HG03439 (cell line): ENCODE measurements around the gene STRIT1.
"Not testable (repeated sequence)": the region's sequence is repeated elsewhere in the genome, so short reads cannot be mapped to it uniquely, and the experiment has no call there.

ENCODE experiments used
- ATAC-seq: cut with Tn5 transposase; IDR thresholded peaks from one replicate; pipeline ENCODE4 v1.9.1; 2021; ENCODE audit warnings: mild to moderate bottlenecking, moderate library complexity; ENCODE audit not compliant: unreplicated experiment

STRIT1 gene

DNA sequence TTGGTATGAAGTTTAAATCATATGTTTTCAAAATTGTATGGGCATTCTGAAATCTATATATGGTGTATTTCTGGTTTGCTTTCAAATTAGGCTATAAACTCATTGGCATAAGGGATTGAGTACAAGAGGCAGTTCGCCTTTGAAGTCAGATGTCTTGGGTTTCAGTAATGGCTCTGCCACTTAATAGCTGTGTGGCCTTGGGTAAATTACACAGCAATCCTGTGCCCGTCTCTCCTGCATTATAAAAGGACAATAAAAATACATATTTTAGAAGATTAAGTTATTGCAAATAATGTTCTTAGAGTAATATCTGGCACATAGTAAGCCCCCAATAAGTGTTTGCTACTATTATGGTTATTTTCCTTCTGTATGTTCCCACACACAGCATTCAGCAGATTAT is 20.4 kb upstream of the STRIT1 start:
- ATAC-seq, result no peak

DNA sequence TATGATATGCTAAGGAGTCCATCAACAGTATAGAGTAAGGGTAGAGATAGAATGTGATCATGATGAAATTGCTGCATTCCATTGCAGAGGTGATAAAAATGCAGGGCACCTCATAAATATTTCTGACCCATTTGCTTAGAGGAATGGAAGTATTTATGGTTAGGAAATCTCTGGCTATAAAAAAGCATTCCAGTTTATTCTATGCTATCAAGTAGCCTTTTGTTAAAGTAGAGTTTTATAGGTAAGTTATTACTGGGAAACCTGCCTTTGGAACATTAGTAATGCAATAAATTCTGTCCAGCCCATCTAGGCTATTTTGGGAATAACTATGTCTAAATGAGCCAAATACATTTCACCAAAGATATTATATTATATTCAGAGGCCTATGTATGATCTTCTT is 19.8 kb upstream of the STRIT1 start:
- ATAC-seq, result no peak

DNA sequence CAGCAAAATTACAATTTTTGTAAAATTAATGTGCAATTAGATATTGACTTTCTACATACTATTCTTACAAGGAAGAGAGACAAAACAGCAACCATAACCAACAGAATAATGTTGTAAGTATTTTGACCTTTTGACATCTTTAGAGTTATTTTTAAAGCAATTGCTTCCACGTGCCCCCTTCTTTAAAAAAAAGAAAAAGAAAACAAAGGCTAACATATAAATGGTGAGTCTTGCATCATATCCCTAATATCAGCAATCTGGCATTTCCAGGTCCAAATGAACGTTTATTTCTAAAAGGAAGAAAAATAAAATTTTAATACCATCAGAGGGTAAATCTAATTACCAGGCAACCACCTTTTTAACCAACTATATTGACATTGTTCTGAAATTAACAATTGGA is 19.3 kb upstream of the STRIT1 start:
- ATAC-seq, result no peak

DNA sequence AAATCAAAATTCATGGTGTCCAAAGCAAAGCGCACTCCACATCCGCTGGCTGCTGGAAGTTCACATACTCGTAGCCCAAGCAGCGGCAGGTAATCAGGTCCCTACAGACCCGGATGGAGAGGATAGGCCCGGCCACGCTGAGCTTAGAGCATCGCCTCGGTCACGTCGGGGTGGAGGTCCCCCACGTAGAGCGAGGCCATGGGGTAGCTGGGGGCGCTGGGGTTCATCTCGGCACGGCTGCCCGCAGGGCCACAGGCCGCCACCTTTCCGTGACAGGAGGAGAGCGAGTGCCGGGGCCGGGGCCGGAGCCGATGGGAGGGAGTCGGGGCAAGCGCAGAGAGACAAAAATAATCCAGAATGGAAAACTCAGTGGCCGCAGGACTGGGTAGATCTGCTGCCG is 16.1 kb upstream of the STRIT1 start:
- ATAC-seq, result no peak

DNA sequence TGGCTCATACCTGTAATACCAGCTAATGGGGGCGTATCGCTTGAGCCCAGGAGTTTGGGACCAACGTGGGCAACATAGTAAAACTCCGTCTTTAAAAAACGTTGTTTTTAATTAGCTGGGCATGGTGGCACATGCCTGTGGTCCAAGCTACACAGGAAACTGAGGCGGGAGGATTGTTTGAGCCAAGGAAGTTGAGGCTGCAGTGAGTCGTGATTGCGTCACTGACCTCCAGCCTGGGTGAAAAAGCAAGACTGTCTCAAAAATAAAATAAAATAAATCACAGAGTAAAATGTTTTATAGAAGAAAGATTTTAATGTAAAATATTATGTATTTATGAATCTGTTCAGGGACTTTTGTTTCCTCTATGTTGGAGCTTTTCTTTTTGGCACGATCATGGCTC is 15.3 kb upstream of the STRIT1 start:
- no peak for ATAC-seq

DNA sequence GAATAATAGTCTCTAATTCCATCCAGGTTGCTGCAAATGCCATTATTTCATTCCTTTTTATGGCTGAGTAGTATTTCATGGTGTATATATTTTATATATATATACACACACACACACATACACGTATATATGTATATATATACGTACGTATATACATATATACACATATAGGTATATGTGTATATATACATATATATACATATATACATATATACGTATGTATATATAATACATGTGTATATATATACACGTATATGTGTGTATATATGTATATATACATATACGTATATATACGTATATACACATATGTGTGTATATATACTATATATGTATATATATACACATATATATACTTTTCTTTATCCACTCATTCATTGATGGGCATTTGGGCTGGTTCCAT is 13.7 kb upstream of the STRIT1 start:
- ATAC-seq, result no peak

DNA sequence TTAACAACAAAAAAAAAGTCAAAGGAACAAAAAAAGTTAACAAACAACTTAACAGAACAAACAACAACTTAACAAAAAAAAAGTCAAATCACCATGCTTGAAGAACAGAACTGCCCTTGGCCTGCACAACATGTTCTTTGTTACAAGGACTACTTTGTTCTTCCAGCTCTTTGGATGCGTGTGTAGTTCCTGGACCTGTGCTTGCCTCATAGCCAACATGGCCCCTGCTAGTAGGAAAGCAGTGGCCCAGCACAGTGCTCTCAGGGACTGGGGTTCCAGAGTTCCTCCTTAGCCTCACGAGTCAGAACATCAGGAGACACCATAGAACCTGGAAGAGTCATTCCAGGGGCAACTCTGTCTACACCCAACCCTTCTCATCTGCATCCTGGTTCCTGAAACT is 10.9 kb upstream of the STRIT1 start:
- no peak for ATAC-seq

DNA sequence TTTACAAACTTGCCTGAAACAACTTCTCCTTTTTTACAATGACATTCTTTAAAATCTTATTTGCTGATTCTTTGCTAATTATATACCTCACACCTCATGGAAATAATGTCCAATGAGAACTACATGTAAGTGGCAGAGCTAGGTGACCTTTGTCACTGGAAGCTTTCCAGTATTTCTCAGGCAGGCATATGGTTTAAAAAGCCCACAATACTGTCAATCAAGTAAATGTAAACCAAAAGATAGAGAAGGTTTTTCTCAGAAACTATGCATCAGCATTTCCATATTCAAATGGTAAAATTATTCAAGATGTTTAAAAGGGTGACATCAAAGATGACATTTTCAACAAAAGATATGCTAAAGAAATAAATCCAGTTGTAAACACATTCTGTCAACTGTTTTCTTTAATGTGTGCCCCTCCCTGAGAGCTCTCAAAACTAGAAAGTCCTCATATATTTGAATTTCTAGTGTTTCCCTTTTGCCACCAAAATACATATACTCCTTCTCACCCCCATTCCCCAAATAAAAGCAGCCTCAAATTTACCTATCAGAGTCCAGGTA is 10.1 kb upstream of the STRIT1 start:
- ATAC-seq, result no peak

DNA sequence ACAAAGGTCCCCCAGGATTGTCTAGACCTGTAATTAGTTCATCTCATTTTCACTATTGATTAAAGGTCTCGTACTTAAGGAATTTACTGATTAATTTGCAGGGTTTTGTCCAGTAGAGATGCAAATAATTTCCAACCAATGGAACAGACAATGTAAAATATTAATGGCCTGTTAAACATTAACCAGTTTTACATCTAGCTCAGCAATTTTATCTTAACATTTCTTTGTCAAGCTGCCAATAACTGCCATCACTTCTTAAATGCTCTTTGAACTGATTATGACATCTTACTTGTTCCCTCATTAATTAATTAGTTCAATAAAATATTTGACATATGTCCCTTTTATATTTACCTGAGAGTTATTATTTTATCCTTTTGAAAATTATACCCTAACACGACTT is 9.4 kb upstream of the STRIT1 start:
- ATAC-seq, result no peak

DNA sequence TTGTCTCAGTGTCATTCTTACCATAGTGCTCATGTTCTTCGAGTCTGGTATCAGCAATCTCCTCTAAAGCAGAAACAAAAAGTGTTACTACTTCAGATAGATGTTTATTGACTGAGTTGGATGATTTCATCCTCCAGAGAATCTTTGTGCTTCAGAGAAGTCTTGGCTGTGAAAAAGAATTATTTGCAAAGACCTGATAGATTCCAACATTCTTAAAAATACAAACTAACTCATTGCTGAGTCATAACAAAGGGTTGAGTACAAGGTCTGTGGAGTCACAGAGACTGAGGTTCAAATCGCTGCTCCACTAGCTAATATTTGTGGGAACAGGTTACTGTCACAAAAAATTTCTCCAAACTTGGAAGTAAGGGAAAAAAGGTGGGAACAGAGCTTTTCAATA is 9.0 kb upstream of the STRIT1 start:
- ATAC-seq, result no peak

DNA sequence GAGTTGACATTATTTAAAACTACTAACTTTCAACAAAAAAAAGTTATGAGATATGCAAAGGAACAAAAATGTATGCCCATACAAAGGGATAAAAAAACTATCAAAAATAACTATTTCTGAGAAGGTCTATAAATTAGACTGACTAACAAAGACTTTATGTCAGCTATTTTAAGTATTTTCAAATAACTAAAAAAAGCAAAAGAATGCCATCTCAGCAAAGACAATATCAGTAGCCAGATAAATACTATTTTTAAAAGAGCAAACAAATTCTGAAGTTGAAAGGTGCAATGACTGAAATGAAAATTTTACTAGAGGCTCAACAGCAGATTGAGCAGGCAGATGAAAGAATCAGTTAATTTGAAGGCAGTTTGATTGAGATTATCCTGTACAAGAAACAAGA is 3.6 kb upstream of the STRIT1 start:
- no peak for ATAC-seq

DNA sequence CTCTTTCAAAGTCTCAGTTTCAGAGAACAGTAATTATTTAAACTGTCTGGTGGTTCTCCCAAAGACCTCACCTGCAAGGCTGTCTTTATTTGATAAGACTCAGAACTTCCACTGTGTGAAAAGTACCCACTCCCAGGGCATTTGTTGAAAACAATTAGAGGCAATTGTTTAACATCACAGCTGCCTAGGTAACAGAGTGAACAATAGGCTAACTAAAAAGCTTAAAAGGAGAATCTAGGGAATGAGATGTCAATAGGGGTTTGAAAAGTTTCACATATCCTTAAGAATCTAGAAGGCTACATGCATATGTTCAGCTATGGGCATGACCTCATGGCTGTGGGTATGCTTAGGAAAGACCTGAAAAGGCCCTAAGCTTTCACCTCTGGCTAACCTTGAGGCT is 2.9 kb upstream of the STRIT1 start:
- no peak for ATAC-seq

DNA sequence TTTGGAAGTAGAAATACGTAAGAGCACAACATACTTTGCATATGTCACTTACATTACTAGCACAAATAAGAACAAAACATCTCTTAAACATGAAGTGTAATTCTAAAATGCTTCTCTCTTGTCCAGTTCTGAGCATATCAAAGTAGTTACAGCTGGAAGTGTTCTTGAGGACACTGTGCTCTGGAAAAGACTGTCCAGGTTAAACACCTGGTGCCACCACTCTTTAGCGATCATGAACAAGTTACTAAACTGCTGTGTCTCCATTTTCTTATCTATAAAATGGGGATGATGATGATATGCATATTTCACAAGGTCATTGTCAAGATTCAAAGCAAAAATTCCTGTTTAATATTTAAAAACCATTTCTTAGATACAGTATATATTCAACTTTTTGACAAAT is 790 bp downstream of the STRIT1 start:
- no peak for ATAC-seq

DNA sequence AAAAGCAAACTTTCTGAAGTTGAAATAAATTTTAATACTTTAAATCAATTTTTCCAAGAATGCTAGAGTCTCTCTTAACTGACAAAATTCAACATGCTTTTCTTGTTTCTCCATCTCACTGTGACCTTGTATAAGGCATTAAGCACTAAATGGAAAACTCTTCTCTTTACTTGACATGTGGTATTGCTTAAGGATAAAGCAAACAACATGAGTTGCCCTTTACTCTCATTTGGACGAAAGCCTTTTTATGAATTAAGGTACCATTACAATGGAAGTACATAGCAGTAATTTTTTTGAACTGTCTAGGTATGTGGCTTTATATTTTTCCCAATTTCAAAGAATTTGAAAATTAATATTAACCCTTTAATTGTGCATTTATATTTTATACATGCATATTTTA is 1.4 kb downstream of the STRIT1 start:
- no peak for ATAC-seq

DNA sequence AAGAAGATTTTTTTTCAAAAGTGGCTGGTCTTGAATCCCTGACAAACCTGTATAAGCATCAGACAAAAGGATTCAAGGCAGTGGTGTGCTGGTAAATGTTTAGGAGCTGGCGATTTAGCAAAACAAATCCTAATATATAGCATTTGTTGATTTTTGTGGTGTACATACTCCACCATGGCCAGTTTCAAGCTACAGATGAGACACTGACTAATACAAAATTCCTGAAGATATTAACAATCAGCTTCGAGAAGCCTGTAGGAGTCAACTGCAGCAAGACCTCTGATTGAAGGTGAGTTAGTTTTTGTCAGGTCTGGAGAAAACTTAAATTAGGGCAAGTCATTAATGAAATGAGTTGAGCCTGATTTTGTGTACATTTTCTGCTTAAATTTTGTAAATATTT is 6.7 kb downstream of the STRIT1 start:
- ATAC-seq, result no peak

DNA sequence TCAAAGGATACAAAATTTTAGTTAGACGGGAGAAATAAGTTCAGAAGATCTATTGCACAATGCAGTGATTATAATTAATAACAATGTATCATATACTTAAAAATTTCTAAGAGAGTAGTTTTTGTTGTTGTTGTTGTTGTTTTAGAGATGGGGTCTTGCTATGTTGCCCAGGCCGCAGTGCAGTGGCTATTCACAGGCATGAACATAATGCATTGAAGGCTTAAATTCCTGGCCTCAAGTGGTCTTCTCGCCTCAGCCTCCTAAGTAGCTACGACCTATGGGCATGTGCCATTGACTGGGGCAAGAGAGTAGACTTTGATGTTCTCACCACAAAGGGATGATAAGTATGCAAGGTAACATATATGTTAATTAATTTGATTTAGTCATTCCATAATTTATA is 7.5 kb downstream of the STRIT1 start:
- ATAC-seq, result no peak

DNA sequence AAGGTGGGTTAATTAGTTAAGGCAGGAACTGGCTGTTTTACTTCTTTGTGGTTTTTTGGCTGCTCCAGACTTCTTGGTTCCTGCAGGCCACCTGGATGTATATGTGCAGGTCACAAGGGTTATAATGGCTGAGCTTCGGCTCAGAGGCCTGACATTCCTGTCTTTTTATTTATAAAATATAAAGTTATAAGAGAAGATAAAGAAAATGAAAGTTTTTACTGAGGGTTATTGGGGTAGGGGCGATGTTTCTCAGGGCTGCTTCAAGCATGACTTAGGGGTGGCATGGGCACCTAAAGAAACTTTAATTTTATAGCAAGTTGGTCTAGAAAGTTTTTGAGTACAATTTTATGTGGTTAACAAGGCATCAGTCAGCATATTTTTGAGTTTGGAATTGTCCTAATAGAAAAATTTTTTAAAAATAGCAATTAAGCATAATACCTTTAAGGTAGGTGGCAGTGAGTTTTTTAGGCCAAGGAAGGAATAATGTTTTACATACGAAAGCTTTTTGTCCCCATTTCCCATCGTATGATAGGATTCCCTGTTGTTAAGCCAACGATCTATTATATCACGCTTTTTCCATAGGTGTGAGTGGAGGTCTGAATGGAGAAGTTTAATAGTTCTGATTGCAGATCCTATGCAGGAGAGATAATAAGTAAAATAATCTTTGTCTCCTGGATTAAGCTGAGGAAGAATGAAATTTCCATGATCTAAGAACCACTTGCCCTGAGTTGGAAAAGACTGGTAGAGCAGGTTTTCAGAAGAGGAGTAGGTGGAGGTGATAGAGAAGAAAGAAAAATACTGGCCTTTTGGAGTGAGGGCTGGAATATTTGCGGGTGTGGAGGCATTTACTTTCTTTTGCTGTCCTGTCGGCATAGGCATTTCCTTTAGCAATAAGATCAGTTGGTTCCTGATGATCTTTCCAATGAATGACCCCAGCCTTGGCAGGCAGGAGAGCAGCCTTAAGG is 10.1 kb downstream of the STRIT1 start:
- no peak for ATAC-seq

DNA sequence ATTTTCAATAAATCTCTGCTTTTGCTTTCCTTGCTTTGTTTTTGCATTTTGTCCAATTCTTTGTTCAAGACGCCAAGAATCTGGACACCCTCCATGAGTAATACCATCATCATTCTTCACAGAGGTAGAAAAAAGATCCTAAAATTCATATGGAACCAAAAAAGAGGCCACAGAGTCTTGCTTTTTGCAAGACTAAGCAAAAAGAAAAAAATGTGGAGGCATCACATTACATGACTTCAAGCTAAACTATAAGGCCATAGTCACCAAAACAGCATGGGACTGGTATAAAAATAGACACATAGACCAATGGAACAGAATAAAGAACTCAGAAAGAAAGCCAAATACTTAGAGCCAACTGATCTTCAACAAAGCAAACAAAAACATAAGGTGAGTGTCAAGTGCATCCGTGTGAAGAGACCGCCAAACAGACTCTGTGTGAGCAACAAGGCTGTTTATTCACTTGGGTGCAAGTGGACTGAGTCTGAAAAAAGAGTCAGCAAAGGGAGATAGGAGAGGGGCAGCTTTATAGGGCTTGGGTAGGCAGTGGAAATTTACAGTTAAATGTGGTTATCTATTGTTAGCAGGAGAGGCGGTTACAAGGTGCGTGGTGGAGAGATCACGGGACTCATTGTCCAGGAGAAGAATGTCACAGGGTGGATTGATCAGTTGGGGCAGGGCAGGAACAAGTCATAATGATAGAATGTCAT is 10.9 kb downstream of the STRIT1 start:
- ATAC-seq, result no peak

DNA sequence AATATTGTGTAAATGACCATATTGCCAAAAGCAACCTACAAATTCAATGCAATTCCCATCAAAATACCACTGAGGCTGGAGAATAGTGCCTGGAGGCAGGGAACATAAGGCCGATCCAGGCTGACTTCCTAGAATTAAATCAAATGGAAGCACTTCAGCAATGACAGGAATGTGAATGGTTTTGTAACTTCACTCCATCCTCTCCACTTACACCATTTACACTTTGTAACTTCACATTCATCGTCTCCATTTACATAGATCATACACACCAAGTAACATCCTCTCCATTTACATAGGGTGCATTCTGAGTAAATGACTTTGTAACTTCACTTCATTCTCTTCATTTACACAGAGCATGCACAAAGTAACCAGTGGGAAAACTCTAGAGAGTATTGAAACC is 11.6 kb downstream of the STRIT1 start:
- ATAC-seq, result no peak

DNA sequence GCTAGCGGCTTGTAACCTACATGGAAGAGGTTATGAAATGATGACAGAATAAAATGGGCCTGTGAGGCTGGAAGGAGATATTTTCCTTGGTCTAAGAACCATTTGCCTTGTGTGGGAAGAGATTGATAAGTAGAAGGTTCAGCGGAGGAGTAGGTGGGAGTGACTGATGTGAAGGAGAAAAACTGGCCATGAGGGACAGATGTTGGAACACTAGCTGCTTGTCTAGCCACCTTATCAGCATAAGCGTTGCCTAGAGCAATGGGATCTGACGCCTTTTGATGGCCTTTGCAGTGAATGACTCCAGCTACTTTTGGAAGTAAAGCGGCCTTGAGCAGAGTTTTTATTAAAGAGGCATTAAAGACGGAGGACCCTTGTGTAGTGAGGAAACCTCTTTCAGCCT is 17.4 kb downstream of the STRIT1 start:
- not testable (repeated sequence) for ATAC-seq

DNA sequence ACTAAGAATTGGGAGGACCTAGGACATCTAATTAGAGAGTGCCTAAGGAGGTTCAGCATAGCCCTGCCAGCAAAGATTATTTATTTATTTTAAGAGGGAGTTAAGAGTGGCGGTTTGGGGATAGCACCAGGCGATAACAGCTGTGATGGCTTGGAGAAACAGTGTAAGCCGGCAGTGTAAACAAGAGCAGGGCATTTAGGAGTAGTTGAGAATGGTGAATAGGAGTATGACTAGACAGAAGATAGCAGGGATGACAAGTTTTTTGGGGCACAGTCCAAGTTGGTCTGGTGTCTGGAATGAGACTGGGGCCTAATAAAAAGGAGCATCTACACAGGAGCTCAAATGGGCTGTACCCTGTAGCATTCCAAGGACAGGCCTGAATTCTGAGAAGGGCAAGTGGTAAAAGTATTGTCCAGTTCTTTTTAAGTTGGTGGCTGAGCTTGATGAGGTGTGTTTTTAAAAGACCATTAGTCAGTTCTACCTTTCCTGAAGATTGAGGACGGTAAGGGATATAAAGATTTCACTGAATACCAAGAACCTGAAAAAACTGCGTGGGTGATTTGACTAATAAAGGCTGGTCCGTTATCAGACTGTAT is 18.2 kb downstream of the STRIT1 start:
- ATAC-seq, result not testable (repeated sequence)

DNA sequence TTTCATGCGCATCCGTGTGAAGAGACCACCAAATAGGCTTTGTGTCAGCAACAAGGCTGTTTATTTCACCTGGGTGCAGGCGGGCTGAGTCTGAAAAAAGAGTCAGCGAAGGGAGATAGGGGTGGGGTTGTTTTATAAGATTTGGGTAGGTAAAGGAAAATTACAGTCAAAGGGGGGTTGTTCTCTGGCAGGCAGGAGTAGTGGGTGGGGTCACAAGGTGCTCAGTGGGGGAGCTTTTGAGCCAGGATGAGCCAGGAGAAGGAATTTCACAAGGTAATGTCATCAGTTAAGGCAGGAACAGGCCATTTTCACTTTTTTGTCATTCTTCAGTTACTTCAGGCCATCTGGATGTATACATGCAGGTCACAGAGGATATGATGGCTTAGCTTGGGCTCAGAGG is 19.0 kb downstream of the STRIT1 start:
- not testable (repeated sequence) for ATAC-seq
